GM12891 (cell line): Measurements from ENCODE around the gene ZNF101.
A peak's percentile ranks its signal among the peaks of the same experiment; 100 is the strongest.

Experiments used
- DNase-seq: peaks from one replicate; pipeline ENCODE4 v3.0.0; 2011; ENCODE audit warnings: low spot score; ENCODE audit not compliant: insufficient read length
- FAIRE-seq: peaks from 2 replicates; lab custom pipeline; 2011; peaks lifted over from hg19 to GRCh38; lab: Jason Lieb, UNC
- PAX5 ChIP-seq: IDR thresholded peaks from 2 replicates; pipeline ENCODE4 v1.6.1; 2011; ENCODE audit warnings: low read length, moderate library complexity, mild to moderate bottlenecking; ENCODE audit not compliant: insufficient read depth, severe bottlenecking
- POLR2A ChIP-seq: IDR thresholded peaks from 2 replicates; pipeline ENCODE4 v1.6.1; 2011; ENCODE audit warnings: low read depth, low read length, control low read depth
- POLR2AphosphoS5 ChIP-seq: IDR thresholded peaks from 2 replicates; pipeline ENCODE4 v1.6.1; 2011; ENCODE audit warnings: low read depth, low read length, control low read depth
- POU2F2 ChIP-seq: IDR thresholded peaks from 2 replicates; pipeline ENCODE4 v1.6.1; 2011; ENCODE audit warnings: low read depth, mild to moderate bottlenecking, control low read depth, low read length, moderate library complexity
- SPI1 ChIP-seq: IDR thresholded peaks from 2 replicates; pipeline ENCODE4 v1.6.1; 2011; ENCODE audit warnings: low read depth, low read length, control low read depth
- TAF1 ChIP-seq: IDR thresholded peaks from 2 replicates; pipeline ENCODE4 v1.6.1; 2011; ENCODE audit warnings: low read depth, low read length, control low read depth

Gene ZNF101

DNA sequence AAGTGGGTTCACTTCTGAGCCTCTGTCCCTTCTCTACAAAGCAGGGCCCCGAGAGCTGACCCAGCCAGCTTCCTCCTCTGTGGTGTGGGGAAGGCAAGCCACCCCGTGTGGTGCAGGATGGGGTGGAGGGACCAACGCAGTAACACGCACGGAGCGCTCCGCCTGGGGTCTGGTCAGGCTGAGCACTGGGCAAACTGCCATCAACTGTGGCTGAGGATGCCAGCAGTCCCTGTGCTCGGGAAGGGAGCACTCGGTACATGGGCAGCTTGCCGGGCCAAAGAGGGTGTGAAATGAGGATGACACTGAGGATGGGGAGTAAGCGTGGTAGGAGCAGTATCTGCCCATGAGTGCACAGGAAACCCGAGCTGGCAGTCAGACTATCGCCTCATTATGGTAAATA, 17.6 kb upstream of the ZNF101 start:
- TF ChIP-seq SPI1 (no peak), POLR2A (no peak), TAF1 (no peak), PAX5 (no peak), POU2F2 (no peak), POLR2AphosphoS5 (no peak)
- DNase-seq (no peak), FAIRE-seq (no peak)

DNA sequence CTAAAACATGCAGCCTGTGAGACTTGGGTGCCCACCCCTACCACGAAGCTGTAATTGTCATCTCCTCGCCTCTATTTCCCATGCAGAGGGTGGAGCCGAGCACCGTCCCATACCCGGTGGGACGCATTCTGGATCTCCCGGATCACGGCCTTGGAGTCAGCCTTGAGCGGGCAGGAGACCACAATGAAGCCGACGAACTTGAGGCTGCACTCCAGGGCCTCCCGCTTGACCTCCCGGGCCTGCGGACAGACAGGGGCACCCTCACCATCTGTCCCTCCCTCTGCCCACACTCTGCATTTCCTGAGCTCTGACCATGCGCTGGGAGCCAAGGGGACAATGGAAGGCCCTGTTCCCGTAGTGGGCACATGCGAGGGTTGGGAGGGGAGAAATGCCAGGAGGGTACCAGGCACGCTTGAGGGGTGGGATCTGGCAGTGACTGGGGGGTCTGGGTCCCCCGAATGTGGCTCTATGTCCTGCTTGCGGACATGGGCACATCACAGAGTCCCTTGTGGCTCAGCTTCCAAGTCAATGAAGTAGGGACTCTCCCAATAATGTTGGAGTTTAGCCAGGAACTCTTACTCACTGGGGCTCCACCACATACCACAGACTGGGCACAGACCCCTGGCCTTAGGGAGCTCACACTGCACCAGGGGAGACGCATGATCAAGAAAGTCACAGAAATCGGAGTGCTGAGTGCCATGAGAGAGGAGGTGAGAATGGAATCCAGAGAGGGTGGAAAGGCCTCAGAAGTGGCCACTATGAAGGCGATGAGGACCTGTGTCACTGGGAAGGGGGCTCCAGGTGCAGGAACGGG, 15.9 kb upstream of the ZNF101 start:
- FAIRE-seq (no peak), DNase-seq (peak; percentile 12)
- no peak for TF ChIP-seq PAX5
- TF ChIP-seq POU2F2, result no peak
- TF ChIP-seq SPI1, result no peak
- no peak for TF ChIP-seq POLR2A
- TF ChIP-seq TAF1, result no peak
- TF ChIP-seq POLR2AphosphoS5, result no peak

DNA sequence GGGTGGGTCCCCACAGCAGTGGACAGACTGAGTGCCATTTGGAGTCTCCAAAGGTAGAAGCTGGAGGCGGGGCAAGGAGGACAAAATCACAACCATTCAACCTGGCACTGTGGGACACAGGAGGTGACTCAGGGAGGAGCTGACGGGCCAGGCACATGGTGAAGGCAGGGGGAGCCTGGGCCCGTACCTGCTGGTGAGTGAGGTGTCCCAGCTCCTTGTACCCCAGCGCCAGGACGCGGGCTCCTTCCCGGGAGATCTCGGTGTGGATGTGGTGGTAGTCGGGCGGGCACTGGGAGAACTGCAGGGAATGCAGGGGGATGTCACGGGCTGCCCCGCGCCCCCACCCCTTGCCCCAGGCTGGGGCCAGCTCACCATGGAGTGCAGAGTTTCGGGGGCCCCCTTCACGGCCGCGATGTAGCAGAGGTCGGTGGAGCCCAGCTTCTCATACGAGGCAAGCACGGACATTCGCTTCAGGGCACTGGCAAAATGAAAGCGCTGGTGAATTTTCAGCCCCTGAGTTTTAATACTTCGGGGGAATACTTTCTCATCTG, 15.0 kb upstream of the ZNF101 start:
- peak; percentile 20 for DNase-seq
- TF ChIP-seq SPI1, result no peak
- no peak for TF ChIP-seq POLR2A
- no peak for TF ChIP-seq PAX5
- no peak for TF ChIP-seq POU2F2
- no peak for TF ChIP-seq TAF1
- TF ChIP-seq POLR2AphosphoS5, result no peak

DNA sequence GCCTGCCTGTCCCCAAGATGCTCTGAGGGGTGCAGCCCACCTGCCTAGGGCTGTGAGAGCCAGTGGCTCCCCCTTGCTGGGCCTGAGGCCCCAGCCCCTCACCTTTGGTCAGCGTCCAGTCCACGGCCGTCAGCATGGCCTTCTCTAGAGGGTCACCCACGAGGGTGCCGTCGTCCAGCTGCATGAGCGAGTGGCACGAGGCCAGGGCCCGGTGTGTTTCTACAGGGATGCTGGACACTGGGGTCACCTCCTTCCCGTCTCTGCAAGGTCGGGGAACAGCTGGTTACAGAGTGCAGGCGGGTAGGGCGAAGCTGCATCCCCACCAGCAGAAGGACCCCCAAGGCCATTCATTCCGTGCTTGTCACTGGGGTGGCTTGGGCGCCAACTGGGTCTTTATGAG, 14.2 kb upstream of the ZNF101 start:
- DNase-seq (peak; percentile 10), FAIRE-seq (no peak)
- TF ChIP-seq POU2F2 (no peak), POLR2AphosphoS5 (no peak), SPI1 (no peak), PAX5 (no peak), POLR2A (no peak), TAF1 (no peak)

More for the DNA sequence above, 15.0 kb upstream of the ZNF101 start:
- FAIRE-seq, result no peak

DNA sequence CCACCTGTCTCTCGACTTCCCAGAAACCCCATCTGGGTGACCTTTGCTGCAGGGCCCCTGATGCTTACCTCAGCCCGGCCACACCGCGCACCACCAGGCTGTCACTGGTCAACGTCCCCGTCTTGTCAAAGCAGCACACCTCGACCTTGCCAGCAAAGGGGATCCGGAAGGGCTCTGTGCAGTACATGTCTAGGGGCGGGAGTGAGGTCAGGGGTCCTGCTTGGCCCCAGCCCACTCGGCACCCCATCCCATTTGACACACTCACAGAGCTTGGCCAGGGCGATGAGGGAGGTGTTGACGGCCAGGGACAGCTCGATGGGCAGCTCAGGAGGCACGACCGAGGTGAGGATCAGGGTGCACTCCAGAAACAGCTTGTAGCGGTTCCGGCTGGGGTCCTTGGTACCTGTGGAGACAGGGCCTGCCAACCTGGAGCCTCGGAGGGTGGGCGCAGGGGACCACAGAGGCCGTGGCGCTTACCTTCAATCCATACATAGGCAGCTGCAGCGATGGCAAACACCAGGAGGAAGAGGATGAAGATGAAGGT, 13.5 kb upstream of the ZNF101 start:
- no peak for TF ChIP-seq POU2F2
- TF ChIP-seq PAX5, result no peak
- TF ChIP-seq SPI1, result no peak
- TF ChIP-seq POLR2AphosphoS5, result no peak
- TF ChIP-seq POLR2A, result no peak
- TF ChIP-seq TAF1, result no peak
- peak; percentile 10 for DNase-seq
- no peak for FAIRE-seq

DNA sequence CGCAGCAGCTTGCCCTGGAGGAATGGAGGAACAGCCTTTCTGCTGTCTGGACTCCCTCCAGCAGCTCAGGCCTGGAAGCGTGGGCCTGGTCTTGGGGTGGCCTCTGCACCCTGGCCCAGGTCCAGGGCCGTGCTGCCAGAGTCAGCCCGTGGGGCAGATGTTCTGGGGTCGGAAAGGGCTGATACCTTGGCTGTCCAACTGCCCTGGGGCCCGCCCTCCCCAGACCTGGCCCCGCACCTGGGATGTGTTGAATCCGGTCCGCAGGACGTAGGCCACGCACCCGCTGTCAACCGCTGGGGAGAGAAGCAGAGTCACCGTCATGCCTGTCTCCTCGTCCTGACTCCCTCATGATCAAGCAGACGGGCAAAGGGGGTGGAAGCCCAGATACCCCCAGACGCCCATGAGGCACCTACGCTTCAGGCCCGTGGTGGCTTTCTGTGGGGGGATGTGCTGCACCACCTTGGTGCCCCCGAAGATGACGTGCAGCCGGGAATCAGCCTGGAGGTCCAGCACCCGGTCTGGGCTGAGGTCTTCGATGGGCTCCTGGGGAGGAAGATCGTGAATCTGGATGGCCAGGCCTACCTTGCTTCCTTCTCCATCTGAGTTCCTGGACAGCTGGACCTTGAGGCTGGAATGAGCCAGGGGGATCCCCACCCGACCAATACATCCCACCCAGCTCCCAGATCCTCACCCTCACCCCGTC, 12.8 kb upstream of the ZNF101 start:
- FAIRE-seq (no peak), DNase-seq (peak; percentile 6)
- TF ChIP-seq POLR2A, result no peak
- no peak for TF ChIP-seq POU2F2
- no peak for TF ChIP-seq TAF1
- no peak for TF ChIP-seq POLR2AphosphoS5
- no peak for TF ChIP-seq SPI1
- no peak for TF ChIP-seq PAX5

DNA sequence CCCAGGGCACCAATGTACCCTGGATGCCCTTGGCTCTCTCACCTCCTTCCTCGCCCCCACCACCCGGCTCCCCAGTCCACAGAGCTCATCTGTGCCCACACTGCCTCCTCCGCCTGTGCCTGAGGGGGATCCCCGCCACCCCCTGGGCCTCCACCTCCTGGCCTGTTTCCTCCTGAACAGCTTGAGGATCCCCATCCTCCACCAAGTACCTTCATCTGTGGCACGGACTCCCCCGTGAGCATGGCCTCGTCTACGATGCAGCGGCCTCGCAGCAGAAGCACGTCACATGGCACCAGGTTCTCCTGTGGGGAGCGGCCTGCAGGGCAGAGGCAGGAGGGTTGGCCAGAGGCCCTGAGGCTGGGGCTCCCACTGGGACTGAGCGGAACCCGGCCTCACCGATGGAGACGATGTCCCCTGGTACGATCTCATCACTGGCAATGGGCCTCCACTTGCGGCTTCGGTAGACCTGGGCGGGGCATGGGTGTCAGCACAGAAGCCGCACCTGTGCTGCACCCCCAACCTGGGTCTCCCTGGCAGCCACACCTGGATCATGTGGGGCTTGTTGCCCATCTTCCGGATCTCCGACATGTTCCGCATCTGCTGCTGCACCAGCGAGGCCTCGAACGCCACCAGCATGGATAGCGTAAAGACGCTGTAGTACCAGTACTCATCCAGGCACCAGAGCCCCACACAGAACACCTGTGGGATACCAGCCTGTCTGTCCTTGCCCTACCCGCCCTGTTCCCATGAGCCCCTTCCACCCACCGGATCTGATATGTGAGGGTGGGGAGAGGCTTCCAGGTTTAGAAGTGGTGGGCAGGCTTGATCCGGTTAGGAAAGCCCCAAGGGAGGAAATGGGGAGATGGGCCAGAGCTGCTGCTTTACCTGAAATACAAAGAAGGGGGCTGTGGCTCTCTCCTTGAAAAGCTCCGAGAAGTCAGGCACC, 11.9 kb upstream of the ZNF101 start:
- DNase-seq (peak; percentile 17), FAIRE-seq (no peak)
- TF ChIP-seq TAF1 (no peak), PAX5 (no peak), POLR2A (no peak)

DNA sequence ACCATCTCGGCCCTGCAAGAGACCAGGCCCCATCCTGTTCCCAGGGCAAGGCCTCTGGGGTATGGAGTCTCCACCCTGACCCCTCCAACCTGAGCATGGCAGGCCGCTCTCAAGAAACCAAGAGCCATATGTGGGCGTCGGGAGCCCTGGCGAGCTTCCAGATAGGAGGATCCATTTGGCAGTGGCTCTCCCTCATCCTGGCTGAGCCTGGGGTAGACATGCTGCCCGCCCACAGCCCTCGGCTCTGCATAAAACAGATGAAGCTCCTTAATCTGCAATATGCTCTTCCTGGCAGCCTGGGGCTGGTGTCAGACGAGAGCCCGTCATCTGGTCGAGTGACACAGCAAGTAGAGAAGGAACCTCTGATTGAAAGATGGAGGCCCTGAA, 11.2 kb upstream of the ZNF101 start:
- no peak for TF ChIP-seq POLR2A
- no peak for TF ChIP-seq POU2F2
- TF ChIP-seq PAX5, result no peak
- TF ChIP-seq POLR2AphosphoS5, result no peak
- TF ChIP-seq SPI1, result no peak
- no peak for TF ChIP-seq TAF1
- DNase-seq, result no peak
- FAIRE-seq, result no peak
